GM12874 (cell line): ENCODE results near the gene PDZD2.

Source experiments
- TF ChIP-seq, protein P1 (sequence below): IDR thresholded peaks from 2 replicates; pipeline ENCODE4 v1.5.1; 2011; ENCODE audit warnings: low read depth, mild to moderate bottlenecking, control low read depth, low read length, moderate library complexity; ENCODE audit not compliant: insufficient read depth

PDZD2 gene

DNA sequence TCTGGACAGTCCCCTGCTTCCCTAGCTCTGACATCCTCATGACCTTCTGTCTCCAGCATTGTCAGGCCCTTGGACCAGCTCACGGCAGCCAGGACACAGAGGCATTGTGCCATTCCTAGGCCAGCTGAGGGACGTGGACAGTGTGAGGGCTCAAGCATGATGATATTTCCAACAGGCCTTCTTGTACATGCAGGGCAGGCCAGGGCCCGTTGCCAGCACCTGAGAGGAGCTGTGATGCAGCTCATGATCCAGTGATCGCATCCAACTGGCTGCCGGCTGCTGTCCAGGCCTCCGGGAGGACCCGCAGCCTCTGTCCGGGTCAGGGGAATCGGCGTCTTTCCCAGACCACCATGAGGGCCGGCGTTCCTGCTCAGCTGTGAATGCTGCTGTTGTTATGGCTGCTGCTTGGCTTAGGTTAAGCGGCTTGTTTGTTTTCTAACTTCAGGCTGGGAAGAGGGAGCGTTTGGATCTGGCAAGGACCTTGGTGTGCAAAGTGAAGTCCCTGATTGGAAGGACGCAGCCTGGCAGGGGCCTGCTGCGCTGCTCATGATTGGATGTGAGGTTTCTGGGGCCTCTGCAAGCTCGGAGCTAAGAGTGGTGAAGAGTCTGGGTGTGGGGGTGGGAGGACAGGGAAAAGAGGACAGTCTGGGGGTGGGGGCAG is 53.8 kb downstream of the PDZD2 start:
- TF ChIP-seq, protein P1, sequence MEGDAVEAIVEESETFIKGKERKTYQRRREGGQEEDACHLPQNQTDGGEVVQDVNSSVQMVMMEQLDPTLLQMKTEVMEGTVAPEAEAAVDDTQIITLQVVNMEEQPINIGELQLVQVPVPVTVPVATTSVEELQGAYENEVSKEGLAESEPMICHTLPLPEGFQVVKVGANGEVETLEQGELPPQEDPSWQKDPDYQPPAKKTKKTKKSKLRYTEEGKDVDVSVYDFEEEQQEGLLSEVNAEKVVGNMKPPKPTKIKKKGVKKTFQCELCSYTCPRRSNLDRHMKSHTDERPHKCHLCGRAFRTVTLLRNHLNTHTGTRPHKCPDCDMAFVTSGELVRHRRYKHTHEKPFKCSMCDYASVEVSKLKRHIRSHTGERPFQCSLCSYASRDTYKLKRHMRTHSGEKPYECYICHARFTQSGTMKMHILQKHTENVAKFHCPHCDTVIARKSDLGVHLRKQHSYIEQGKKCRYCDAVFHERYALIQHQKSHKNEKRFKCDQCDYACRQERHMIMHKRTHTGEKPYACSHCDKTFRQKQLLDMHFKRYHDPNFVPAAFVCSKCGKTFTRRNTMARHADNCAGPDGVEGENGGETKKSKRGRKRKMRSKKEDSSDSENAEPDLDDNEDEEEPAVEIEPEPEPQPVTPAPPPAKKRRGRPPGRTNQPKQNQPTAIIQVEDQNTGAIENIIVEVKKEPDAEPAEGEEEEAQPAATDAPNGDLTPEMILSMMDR, result no peak

DNA sequence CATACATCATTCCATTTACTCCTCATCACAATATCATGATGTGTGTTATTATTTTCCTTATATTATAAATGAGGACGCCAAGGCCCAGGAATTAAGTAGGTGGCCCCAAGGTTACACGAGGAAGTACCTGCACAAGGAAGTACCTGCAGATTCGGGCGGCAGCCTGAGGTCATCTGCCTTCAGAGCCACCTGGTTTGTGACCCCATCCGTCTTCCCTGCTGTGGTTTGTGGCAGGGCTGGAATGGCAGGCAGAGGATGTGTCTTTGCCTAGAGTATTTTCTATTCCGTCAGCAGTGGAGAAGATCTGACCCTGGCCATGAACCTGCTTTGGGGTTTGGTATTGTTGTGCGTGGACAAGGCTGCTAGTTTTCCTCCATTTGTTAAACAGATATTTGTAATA is 59.7 kb downstream of the PDZD2 start:
- TF ChIP-seq, protein P1, result no peak

DNA sequence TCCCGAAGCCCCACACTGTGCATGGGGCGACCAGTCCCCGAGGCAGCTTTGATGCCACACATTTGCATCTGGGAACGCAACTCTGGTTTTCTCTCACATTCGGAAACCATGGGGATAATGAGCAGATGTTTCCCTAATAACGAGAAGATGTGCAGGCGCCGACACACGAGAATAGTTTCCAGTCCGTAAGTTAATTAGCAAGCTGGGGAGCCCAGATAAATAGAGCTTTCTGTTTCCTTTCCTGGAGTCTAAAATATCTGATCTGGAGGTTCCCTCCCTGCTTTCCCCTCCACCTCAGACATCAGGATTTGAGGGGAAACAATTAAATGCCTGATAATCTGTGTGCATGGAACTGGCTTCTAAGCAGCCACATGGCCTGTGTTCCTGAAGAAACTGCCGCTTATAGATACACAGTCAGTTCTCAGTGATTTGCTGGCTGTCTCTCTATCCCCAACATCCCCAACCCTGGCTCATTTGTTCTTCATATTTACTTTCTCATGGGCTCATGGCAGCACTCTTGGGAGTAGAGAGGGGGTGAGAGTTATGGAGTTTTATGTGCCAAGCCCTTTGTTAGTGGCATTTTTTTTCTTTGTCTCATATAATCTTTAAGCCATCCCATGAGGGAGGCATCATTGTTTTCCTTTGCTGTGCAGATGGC is 62.8 kb downstream of the PDZD2 start:
- TF ChIP-seq, protein P1, result no peak

DNA sequence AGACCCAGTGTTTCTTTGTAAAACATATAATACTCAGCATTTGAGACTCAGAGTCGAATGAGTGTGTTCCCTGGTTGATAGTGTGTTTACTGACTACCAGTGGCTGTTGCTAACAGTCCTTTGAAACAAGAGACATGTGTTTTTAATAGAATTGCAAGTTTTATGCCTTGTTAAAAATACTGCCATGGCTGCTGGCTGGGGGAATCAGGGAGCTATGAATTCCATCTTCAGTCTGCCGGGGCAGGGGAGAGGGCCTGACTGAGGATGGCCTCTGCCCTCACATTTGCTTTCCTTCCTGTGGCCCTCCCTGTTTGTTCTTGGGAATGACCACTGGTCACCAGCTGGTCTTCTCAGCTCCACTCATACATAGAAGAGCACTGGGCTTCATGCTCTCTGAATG is 63.8 kb downstream of the PDZD2 start:
- TF ChIP-seq, protein P1, result no peak

DNA sequence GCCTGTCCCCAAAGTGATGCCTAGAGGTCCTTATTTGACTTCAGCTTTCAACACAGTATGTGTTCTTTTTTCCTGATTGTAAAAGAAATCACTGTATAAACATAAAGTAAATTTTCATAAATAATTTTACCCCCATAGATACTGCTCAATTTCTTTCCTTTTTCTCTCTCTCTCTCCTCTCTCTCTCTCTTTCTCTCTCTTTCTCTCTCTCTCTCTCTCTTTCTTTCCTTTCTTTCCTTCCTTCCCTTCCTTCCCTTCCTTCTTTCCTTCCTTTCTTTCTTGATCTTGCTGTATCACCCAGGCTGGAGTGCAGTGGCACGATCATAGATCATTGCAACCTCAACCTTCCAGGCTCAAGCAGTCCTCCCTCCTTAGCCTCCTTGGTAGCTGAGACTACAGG is 64.8 kb downstream of the PDZD2 start:
- TF ChIP-seq, protein P1, result no peak

DNA sequence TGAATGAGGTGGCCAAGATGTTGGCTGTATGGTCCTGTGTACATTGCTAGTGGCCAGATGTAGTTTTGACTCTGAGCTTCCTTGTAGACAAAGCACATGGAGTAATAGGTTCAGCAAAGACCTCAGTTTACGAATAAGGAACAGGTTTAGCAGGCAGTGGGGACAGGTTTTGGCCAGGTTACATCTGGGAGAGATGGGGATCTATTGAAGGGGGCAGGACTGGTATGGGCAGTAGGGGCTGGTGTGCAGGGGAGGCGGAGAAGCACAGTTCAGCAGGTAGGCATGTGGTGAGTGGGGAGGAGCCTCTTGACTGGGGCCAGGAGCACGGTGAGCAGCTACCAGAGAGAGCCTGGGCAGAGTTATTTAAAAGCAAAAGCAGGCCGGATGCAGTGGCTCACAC is 67.3 kb downstream of the PDZD2 start:
- TF ChIP-seq, protein P1, result no peak

DNA sequence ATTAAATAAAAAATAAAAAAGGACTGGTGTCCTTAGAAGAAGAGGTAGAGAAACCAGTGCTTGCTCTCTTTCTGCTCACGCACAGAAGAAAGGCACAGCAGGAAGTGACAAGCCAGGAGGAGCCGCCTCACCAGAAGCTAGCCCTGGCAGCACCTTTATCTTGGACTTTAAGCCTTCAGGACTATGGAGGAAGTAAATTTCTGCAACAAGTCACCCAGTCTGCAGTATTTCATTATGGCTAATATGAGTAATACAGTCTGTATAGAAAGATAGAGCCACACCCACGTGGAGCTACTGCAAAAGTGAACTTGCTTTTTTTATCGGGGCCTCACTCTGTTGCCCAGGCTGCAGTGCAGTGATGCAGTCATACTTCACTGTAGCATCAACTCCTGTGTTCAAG is 68.4 kb downstream of the PDZD2 start:
- TF ChIP-seq, protein P1, result no peak
